B cell (primary cell): ENCODE results near the gene FKBP15. TPM values are rescaled to one million over a fixed set of nuclear protein-coding genes. Genes with fewer than 3 reads are reported as not detected.

ENCODE experiments used
- ATAC-seq: fragments of 200-7000 bp; cut with Tn5 transposase; one replicate; pipeline ENCODE4 v1.10.0; 2021; ENCODE audit warnings: low read depth, mild to moderate bottlenecking, moderate number of reproducible peaks, moderate library complexity
- CTCF ChIA-PET: fragments of 350-600 bp; sonication (Branson Sonifier 250); formaldehyde crosslinking; loops from one replicate; lab custom pipeline; 2021; ENCODE audit warnings: antibody characterized with exemption, inconsistent platforms; lab: Charles Lee
- POLR2A ChIA-PET: fragments of 350-600 bp; sonication (Branson Sonifier 250); formaldehyde crosslinking; loops from one replicate; lab custom pipeline; 2021; ENCODE audit warnings: antibody characterized with exemption; lab: Charles Lee
- DNase-seq: peaks from one replicate; pipeline ENCODE4 v3.0.0; 2013
- H2AFZ ChIP-seq: 2 replicates; pipeline ENCODE4 v1.6.1; 2012; ENCODE audit warnings: mild to moderate bottlenecking, low read depth, low read length; ENCODE audit not compliant: insufficient read depth, poor library complexity, severe bottlenecking
- H3K27ac ChIP-seq, 2 donors: 1 replicate in 1 of 2; 2 replicates in 1 of 2; pipeline ENCODE4 v1.5.1; 2012 to 2013; ENCODE audit warnings: low read length in 2 of 2, mild to moderate bottlenecking in 2 of 2, moderate library complexity in 1 of 2
- H3K27me3 ChIP-seq, 4 experiments: fragments of 200-600 bp in 1 of 4; sonication (generic) in 1 of 4; replicated peaks in 1 of 4; 1 replicate in 2 of 4; 2 replicates in 2 of 4; pipeline versions ENCODE4 v1.6.1 to v1.7.0; 2013 to 2016; ENCODE audit warnings: low read length in 3 of 4, mild to moderate bottlenecking in 2 of 4, mixed read lengths in 1 of 4, moderate library complexity in 1 of 4; ENCODE audit not compliant: insufficient read depth in 4 of 4, control insufficient read depth in 3 of 4; ENCODE audit errors: control extremely low read depth in 1 of 4
- H3K36me3 ChIP-seq, 2 experiments: replicated peaks in 1 of 2; 1 replicate in 1 of 2; 2 replicates in 1 of 2; pipeline versions ENCODE4 v1.6.1 to v1.7.1; 2013; ENCODE audit warnings: low read length in 1 of 2; ENCODE audit not compliant: insufficient read depth in 2 of 2, control insufficient read depth in 1 of 2; ENCODE audit errors: control extremely low read depth in 1 of 2, extremely low read depth in 1 of 2
- H3K4me1 ChIP-seq, 2 donors: fragments of 200-600 bp in 1 of 2; sonication (generic) in 1 of 2; 1 replicate in 1 of 2; 2 replicates in 1 of 2; pipeline versions ENCODE4 v1.5.1 to v1.6.1; 2013 to 2017; ENCODE audit warnings: low read length in 2 of 2; ENCODE audit not compliant: control insufficient read depth in 2 of 2, insufficient read depth in 2 of 2
- H3K4me2 ChIP-seq: replicated peaks from 2 replicates; pipeline ENCODE3; 2012; ENCODE audit warnings: mild to moderate bottlenecking, low read depth, low read length; ENCODE audit not compliant: poor library complexity, severe bottlenecking
- H3K4me3 ChIP-seq, 5 experiments: fragments of 200-600 bp in 1 of 5; sonication (generic) in 1 of 5; 1 replicate in 3 of 5; 2 replicates in 2 of 5; pipeline versions ENCODE4 v1.5.1 to v1.7.0; 2011 to 2016; ENCODE audit warnings: low read length in 4 of 5, mild to moderate bottlenecking in 4 of 5, low read depth in 2 of 5, control low read depth in 1 of 5, moderate library complexity in 1 of 5; ENCODE audit not compliant: insufficient read depth in 1 of 5; ENCODE audit errors: control extremely low read depth in 1 of 5, extremely low read depth in 1 of 5
- H3K79me2 ChIP-seq: fragments of 200-600 bp; sonication (generic); one replicate; pipeline ENCODE4 v1.6.0; 2016; ENCODE audit warnings: low read length; ENCODE audit not compliant: control insufficient read depth, insufficient read depth
- H3K9ac ChIP-seq: fragments of 200-600 bp; sonication (generic); 2 replicates; pipeline ENCODE4 v1.6.1; 2017; ENCODE audit warnings: mild to moderate bottlenecking, low read length, moderate library complexity
- H3K9me3 ChIP-seq, 3 donors: one replicate each; pipeline versions ENCODE4 v1.6.1 to v1.7.1; 2013; ENCODE audit warnings: low read length in 2 of 3; ENCODE audit not compliant: control insufficient read depth in 2 of 3, insufficient read depth in 1 of 3; ENCODE audit errors: control extremely low read depth in 1 of 3
- H4K20me1 ChIP-seq: 2 replicates; pipeline ENCODE4 v1.6.0; 2012; ENCODE audit warnings: mild to moderate bottlenecking, low read length; ENCODE audit not compliant: insufficient read depth, control insufficient read depth, poor library complexity, severe bottlenecking
- H3K27ac Mint-ChIP-seq: one replicate; pipeline ENCODE4 v1.8.0; 2021; ENCODE audit warnings: mixed read lengths
- H3K27me3 Mint-ChIP-seq: one replicate; pipeline ENCODE4 v1.8.0; 2021; ENCODE audit warnings: mixed read lengths
- H3K4me1 Mint-ChIP-seq: one replicate; pipeline ENCODE4 v1.8.0; 2021; ENCODE audit warnings: mixed read lengths
- H3K4me3 Mint-ChIP-seq: one replicate; pipeline ENCODE4 v1.8.0; 2021; ENCODE audit warnings: mixed read lengths
- H3K9me3 Mint-ChIP-seq: one replicate; pipeline ENCODE4 v1.8.0; 2022; ENCODE audit warnings: mixed read lengths; ENCODE audit not compliant: insufficient read depth
- EZH2 ChIP-seq: IDR thresholded peaks from 2 replicates; pipeline ENCODE4 v1.6.1; 2012; ENCODE audit warnings: borderline replicate concordance, low read depth, mild to moderate bottlenecking, moderate library complexity, low read length; ENCODE audit not compliant: insufficient read depth, poor library complexity, severe bottlenecking
- WGBS: methylation state at CpG from one replicate; pipeline ENCODE4 v1.1.5; 2013; ENCODE audit warnings: missing lambda C conversion rate; ENCODE audit not compliant: insufficient coverage; 5-methylcytosine and 5-hydroxymethylcytosine counted together
- intact Hi-C: fragments of 100-400 bp; cut with micrococcal nuclease; formaldehyde crosslinking; loops from one replicate; pipeline ENCODE4 v1.10.0; 2022
- polyA plus RNA-seq: library from polyadenylated mRNA; depleted of rRNA; stranded (reverse); fragments of >200 nt; gene quantifications from 2 replicates; pipeline ENCODE4 v1.2.3, GENCODE V29; 2012
- total RNA-seq, 2 donors: library from RNA; stranded (reverse); fragments of 120-200 nt in 1 of 2; gene quantifications; 1 replicate in 1 of 2; 2 replicates in 1 of 2; pipeline versions ENCODE4 v1.2.3 to v1.2.4, GENCODE V29; 2013 to 2022
- TF ChIP-seq, protein P1 (sequence below): fragments of 200-600 bp; IDR thresholded peaks from one replicate; pipeline ENCODE4 v1.8.0; 2022; ENCODE audit warnings: antibody characterized with exemption, mild to moderate bottlenecking

FKBP15 gene
- total and polyA plus RNA-seq, 2 donors (not counting 1 experiment from before 2014, with no cell fraction given): 21.1 to 40.6 TPM

DNA sequence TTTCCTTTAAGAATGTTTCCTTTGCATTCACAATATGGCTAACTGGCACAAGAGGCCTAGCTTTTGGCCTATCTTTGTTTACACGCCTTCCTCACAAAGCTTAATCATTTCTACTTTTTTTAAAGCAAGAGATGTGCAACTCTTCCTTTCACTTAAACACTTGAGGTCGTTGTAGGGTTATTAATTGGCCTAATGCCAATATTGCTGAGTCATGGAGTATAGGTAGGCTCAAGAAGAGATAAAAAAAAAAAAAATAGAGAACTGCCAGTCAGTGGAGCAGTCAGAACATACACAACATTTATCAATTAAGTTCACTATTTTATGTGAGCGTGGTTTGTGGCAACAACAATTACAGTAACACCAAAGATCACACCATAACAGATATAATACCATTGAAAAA, 5.9 kb downstream of the FKBP15 start:
- H3K27ac Mint-ChIP-seq: no peak overlapping the region
- no peak overlapping the region for H3K4me3 Mint-ChIP-seq
- no peaks in the 10 kb centered on the region for H3K27me3 Mint-ChIP-seq
- H4K20me1 ChIP-seq: peaks cover 21% of the 10 kb centered on the region
- WGBS: no CpG with 5 or more reads among the region's 3 CpGs
- peaks cover 0 to 6% of the 10 kb centered on the region in 2 experiments for H3K36me3 ChIP-seq
- H3K4me3 ChIP-seq: no peak overlapping the region
- peaks cover 39% of the 10 kb centered on the region for H3K4me1 Mint-ChIP-seq
- no peak overlapping the region for H2AFZ ChIP-seq
- H3K4me1 ChIP-seq: peaks cover 17 to 19% of the 10 kb centered on the region in 2 donors
- ATAC-seq (no peak), DNase-seq (no peak)
- no peaks in the 10 kb centered on the region for H3K9me3 ChIP-seq
- H3K9ac ChIP-seq: no peak overlapping the region
- H3K9me3 Mint-ChIP-seq: no peaks in the 10 kb centered on the region
- intact Hi-C loops: no loop called here
- CTCF ChIA-PET: no interaction called here
- POLR2A ChIA-PET: no interaction called here
- TF ChIP-seq, protein P1, sequence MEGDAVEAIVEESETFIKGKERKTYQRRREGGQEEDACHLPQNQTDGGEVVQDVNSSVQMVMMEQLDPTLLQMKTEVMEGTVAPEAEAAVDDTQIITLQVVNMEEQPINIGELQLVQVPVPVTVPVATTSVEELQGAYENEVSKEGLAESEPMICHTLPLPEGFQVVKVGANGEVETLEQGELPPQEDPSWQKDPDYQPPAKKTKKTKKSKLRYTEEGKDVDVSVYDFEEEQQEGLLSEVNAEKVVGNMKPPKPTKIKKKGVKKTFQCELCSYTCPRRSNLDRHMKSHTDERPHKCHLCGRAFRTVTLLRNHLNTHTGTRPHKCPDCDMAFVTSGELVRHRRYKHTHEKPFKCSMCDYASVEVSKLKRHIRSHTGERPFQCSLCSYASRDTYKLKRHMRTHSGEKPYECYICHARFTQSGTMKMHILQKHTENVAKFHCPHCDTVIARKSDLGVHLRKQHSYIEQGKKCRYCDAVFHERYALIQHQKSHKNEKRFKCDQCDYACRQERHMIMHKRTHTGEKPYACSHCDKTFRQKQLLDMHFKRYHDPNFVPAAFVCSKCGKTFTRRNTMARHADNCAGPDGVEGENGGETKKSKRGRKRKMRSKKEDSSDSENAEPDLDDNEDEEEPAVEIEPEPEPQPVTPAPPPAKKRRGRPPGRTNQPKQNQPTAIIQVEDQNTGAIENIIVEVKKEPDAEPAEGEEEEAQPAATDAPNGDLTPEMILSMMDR: no peak
- no peak for TF ChIP-seq EZH2
- H3K4me2 ChIP-seq: no peak overlapping the region
- peaks cover 76% of the 10 kb centered on the region for H3K79me2 ChIP-seq
- H3K27me3 ChIP-seq: no peaks in the 10 kb centered on the region
- no peak overlapping the region for H3K27ac ChIP-seq

DNA sequence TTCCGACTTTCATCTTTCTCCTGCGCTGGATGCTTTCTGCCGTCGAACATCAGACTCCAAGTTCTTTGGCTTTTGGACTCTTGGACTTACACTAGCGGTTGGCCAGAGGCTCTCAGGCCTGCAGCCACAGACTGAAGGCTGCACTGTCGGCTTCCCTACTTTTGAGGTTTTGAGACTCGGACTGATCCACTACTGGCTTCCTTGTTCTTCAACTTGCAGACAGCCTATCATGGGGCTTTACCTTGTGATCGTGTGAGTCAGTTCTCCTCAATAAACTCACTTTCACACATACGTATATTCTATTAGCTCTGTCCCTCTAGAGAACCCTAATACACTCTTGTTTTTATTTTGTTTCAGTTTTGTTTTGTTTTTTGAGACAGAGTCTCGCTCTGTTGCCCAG, 10.3 kb downstream of the FKBP15 start:
- intact Hi-C loops: no loop called here
- DNase-seq (no peak), ATAC-seq (no peak)
- peaks cover 0 to 11% of the 10 kb centered on the region in 2 donors for H3K4me1 ChIP-seq
- no peak overlapping the region for H3K27ac ChIP-seq
- Mint-ChIP-seq H3K27me3 (no peaks in the 10 kb centered on the region), H3K4me1 (peaks cover 16% of the 10 kb centered on the region), H3K4me3 (no peak overlapping the region), H3K27ac (no peak overlapping the region), H3K9me3 (no peaks in the 10 kb centered on the region)
- peaks cover 44% of the 10 kb centered on the region for H3K79me2 ChIP-seq
- no peak overlapping the region for H3K9ac ChIP-seq
- ChIA-PET POLR2A (no interaction called here), CTCF (no interaction called here)
- H3K27me3 ChIP-seq: no peaks in the 10 kb centered on the region
- WGBS: 93% methylated on average over 8 of the region's 10 CpGs
- no peak overlapping the region for H2AFZ ChIP-seq
- TF ChIP-seq, protein P1: no peak
- TF ChIP-seq EZH2: no peak
- H4K20me1 ChIP-seq: peaks cover 16% of the 10 kb centered on the region
- peaks cover 0 to 23% of the 10 kb centered on the region in 2 experiments for H3K36me3 ChIP-seq
- H3K9me3 ChIP-seq: no peaks in the 10 kb centered on the region
- no peak overlapping the region for H3K4me3 ChIP-seq
- H3K4me2 ChIP-seq: no peak overlapping the region
